HG02884 (cell line): ENCODE measurements around the gene NSMCE3.

ENCODE experiments used
- ATAC-seq: cut with Tn5 transposase; IDR thresholded peaks from one replicate; pipeline ENCODE4 v1.9.1; 2021; ENCODE audit warnings: mild to moderate bottlenecking, moderate library complexity; ENCODE audit not compliant: unreplicated experiment

Gene NSMCE3

DNA sequence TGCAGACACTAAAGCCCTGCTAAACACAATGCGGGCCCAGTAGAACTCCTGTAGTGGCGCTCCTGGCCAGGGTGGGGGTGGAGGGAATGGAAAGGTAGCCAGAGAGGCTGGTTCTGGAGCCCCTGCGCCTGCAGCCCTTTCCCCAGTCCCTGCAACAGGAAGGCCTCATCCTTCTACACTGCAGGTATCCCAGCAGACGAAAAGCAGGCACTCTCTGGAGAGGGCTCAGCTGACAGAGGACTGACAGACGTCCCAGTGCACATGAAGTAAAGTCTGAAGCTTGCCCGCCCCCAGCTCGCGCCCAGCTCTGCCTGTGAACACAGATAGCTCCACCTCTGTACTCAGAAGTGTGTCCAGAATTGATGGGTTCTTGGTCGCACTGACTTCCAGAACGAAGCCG lies 46.0 kb downstream of the NSMCE3 start:
- ATAC-seq, result no peak

GRCh38 chr15:29222129-29222853 lies 47.3 kb downstream of the NSMCE3 start:
- no peak for ATAC-seq

- no peak for ATAC-seq
Measured at GRCh38 chr15:29220852-29221251, 48.8 kb downstream of the NSMCE3 start.

DNA sequence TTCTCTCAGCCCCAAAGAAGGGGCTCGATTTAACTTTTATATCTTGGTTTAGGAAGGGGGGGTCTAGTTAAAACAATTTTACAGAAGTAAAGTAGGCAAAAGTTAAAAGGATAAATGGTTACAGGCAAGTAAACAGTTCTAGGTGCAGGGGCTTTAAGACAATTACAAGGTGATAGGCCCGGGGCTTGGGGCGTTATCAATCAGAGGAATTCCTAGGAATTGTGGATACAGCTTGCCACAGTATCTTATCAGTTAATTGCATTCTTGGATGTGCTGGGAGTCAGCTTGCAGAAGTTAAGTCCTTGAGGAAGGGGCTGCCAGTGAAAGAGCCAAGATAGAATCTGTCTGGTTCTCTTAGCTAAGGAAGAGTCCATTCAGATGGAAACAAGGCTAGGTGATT lies 52.7 kb downstream of the NSMCE3 start:
- no peak for ATAC-seq
